Measurements from ENCODE around the gene TMC3. TPM values are rescaled to one million over a fixed set of nuclear protein-coding genes. Genes with fewer than 3 reads are reported as not detected.

Gene TMC3
- total RNA-seq, 3 donors from 2014 or later (not counting 1 experiment from before 2014, with no cell fraction given): not detected

GRCh38 chr15:81347910-81348309, 26.1 kb downstream of the TMC3 start:
- WGBS (ENCODE audit: insufficient coverage): 50% methylated on average over 4 of the region's 4 CpGs
- H3K27ac Mint-ChIP-seq: no peak overlapping the region
- no peaks in the 10 kb centered on the region for H3K27me3 ChIP-seq (ENCODE audit: control insufficient read depth, insufficient read depth, low read length)
- peaks cover 0 to 10% of the 10 kb centered on the region in 2 donors for H3K27me3 Mint-ChIP-seq (ENCODE audit: low read depth in 2 of 2)
- H3K4me3 Mint-ChIP-seq: no peak overlapping the region
- DNase-seq: no peak
- H3K9me3 Mint-ChIP-seq: no peaks in the 10 kb centered on the region
- intact Hi-C loops (cut with micrococcal nuclease): loop anchor here (10.0 kb wide), 1 partner anchor 57 kb away; no protein-coding TSS in a partner anchor
- H3K27ac ChIP-seq (ENCODE audit: low read length): no peak overlapping the region
- H3K4me3 ChIP-seq (ENCODE audit: low read length): no peak overlapping the region
- no peak for ATAC-seq
- no peaks in the 10 kb centered on the region for H3K4me1 ChIP-seq (ENCODE audit: control insufficient read depth, insufficient read depth, low read length)
- H3K4me1 Mint-ChIP-seq: peaks cover 5% of the 10 kb centered on the region in 2 donors
- no peaks in the 10 kb centered on the region for H3K9me3 ChIP-seq (ENCODE audit: control insufficient read depth, insufficient read depth, low read length)
- no peaks in the 10 kb centered on the region for H3K36me3 ChIP-seq (ENCODE audit: control insufficient read depth, insufficient read depth, low read length)
- H3K36me3 Mint-ChIP-seq: no peaks in the 10 kb centered on the region
- no peak for TF ChIP-seq CTCF (IDR thresholded peaks at IDR 0.05)

GRCh38 chr15:81346611-81347010, 27.4 kb downstream of the TMC3 start:
- H3K36me3 Mint-ChIP-seq: no peaks in the 10 kb centered on the region
- no peaks in the 10 kb centered on the region for H3K9me3 Mint-ChIP-seq
- H3K4me1 Mint-ChIP-seq: peaks cover 5% of the 10 kb centered on the region in 2 donors
- 100% methylated on average over 1 of the region's 2 CpGs for WGBS (ENCODE audit: insufficient coverage)
- intact Hi-C loops (cut with micrococcal nuclease): loop anchor here (10.0 kb wide), 1 partner anchor 58 kb away; no protein-coding TSS in a partner anchor
- no peaks in the 10 kb centered on the region for H3K9me3 ChIP-seq (ENCODE audit: control insufficient read depth, insufficient read depth, low read length)
- H3K27ac Mint-ChIP-seq: no peak overlapping the region
- no peak for ATAC-seq
- no peaks in the 10 kb centered on the region for H3K4me1 ChIP-seq (ENCODE audit: control insufficient read depth, insufficient read depth, low read length)
- DNase-seq: no peak
- no peaks in the 10 kb centered on the region for H3K27me3 ChIP-seq (ENCODE audit: control insufficient read depth, insufficient read depth, low read length)
- H3K4me3 ChIP-seq (ENCODE audit: low read length): no peak overlapping the region
- no peak for TF ChIP-seq CTCF (IDR thresholded peaks at IDR 0.05)
- H3K27me3 Mint-ChIP-seq (ENCODE audit: low read depth in 2 of 2): peaks cover 0 to 10% of the 10 kb centered on the region in 2 donors
- H3K36me3 ChIP-seq (ENCODE audit: control insufficient read depth, insufficient read depth, low read length): no peaks in the 10 kb centered on the region
- no peak overlapping the region for H3K4me3 Mint-ChIP-seq
- H3K27ac ChIP-seq (ENCODE audit: low read length): no peak overlapping the region

- no peak for TF ChIP-seq CTCF (IDR thresholded peaks at IDR 0.05)
- H3K4me1 ChIP-seq (ENCODE audit: control insufficient read depth, insufficient read depth, low read length): peaks cover 3% of the 10 kb centered on the region
- H3K9me3 Mint-ChIP-seq: no peaks in the 10 kb centered on the region
- H3K9me3 ChIP-seq (ENCODE audit: control insufficient read depth, insufficient read depth, low read length): no peaks in the 10 kb centered on the region
- whole genome bisulfite sequencing (ENCODE audit: insufficient coverage): 77% methylated on average over 4 of the region's 4 CpGs
- no peaks in the 10 kb centered on the region for H3K36me3 Mint-ChIP-seq
- no peaks in the 10 kb centered on the region for H3K27me3 ChIP-seq (ENCODE audit: control insufficient read depth, insufficient read depth, low read length)
- H3K4me1 Mint-ChIP-seq: peaks cover 5% of the 10 kb centered on the region in 2 donors
- H3K27ac ChIP-seq (ENCODE audit: low read length): no peak overlapping the region
- H3K36me3 ChIP-seq (ENCODE audit: control insufficient read depth, insufficient read depth, low read length): no peaks in the 10 kb centered on the region
- DNase-seq (no peak), ATAC-seq (no peak)
- peaks cover 8 to 10% of the 10 kb centered on the region in 2 donors for H3K27me3 Mint-ChIP-seq (ENCODE audit: low read depth in 2 of 2)
- H3K27ac Mint-ChIP-seq: no peak overlapping the region
- no peak overlapping the region for H3K4me3 ChIP-seq (ENCODE audit: low read length)
- no peak overlapping the region for H3K4me3 Mint-ChIP-seq
- intact Hi-C loops (cut with micrococcal nuclease): loop anchor here (10.0 kb wide), 1 partner anchor 61 kb away; no protein-coding TSS in a partner anchor
These were observed 30.6 kb downstream of the TMC3 start for GRCh38 chr15:81343371-81343770.

GRCh38 chr15:81341351-81341750, 32.7 kb downstream of the TMC3 start:
- WGBS (ENCODE audit: insufficient coverage): 97% methylated on average over 3 of the region's 4 CpGs
- Histone ChIP-seq H3K36me3 (ENCODE audit: control insufficient read depth, insufficient read depth, low read length) (no peaks in the 10 kb centered on the region), H3K9me3 (ENCODE audit: control insufficient read depth, insufficient read depth, low read length) (no peaks in the 10 kb centered on the region), H3K27me3 (ENCODE audit: control insufficient read depth, insufficient read depth, low read length) (no peaks in the 10 kb centered on the region), H3K4me3 (ENCODE audit: low read length) (no peak overlapping the region), H3K27ac (ENCODE audit: low read length) (no peak overlapping the region), H3K4me1 (ENCODE audit: control insufficient read depth, insufficient read depth, low read length) (peaks cover 4% of the 10 kb centered on the region)
- no peak for ATAC-seq
- H3K4me1 Mint-ChIP-seq: no peaks in the 10 kb centered on the region
- H3K27me3 Mint-ChIP-seq (ENCODE audit: low read depth in 2 of 2): peaks cover 8 to 10% of the 10 kb centered on the region in 2 donors
- no peak overlapping the region for H3K4me3 Mint-ChIP-seq
- H3K36me3 Mint-ChIP-seq: no peaks in the 10 kb centered on the region
- DNase-seq: no peak
- no peak for TF ChIP-seq CTCF (IDR thresholded peaks at IDR 0.05)
- H3K9me3 Mint-ChIP-seq: no peaks in the 10 kb centered on the region
- no peak overlapping the region for H3K27ac Mint-ChIP-seq
- intact Hi-C loops (cut with micrococcal nuclease): loop anchor here (10.0 kb wide), 1 partner anchor 63 kb away; no protein-coding TSS in a partner anchor
